Skeletal muscle satellite cell (primary cell): ENCODE data around the gene ATP11A.

Source experiments
- H3K27me3 ChIP-seq: 2 replicates; pipeline ENCODE4 v1.7.0; 2013; ENCODE audit warnings: low read length; ENCODE audit not compliant: control insufficient read depth, insufficient read depth
- H3K36me3 ChIP-seq: 2 replicates; pipeline ENCODE4 v1.7.0; 2013; ENCODE audit warnings: mild to moderate bottlenecking, control low read depth, low read length; ENCODE audit not compliant: insufficient read depth
- H3K4me1 ChIP-seq: 2 replicates; pipeline ENCODE4 v1.7.0; 2013; ENCODE audit warnings: low read length; ENCODE audit not compliant: control insufficient read depth, insufficient read depth
- H3K4me2 ChIP-seq: 2 replicates; pipeline ENCODE4 v1.7.0; 2013; ENCODE audit warnings: mild to moderate bottlenecking, low read length
- H3K4me3 ChIP-seq: 2 replicates; pipeline ENCODE4 v1.7.0; 2013; ENCODE audit warnings: low read length
- H3K9ac ChIP-seq: 2 replicates; pipeline ENCODE4 v1.7.0; 2013; ENCODE audit warnings: mild to moderate bottlenecking, low read depth, low read length, moderate library complexity
- H3K9me3 ChIP-seq: replicated peaks from 2 replicates; pipeline ENCODE4 v1.7.0; 2013; ENCODE audit warnings: mild to moderate bottlenecking, control low read depth, low read length

The ATP11A gene

GRCh38 chr13:112828756-112829155 lies 138.9 kb downstream of the ATP11A start:
- Histone ChIP-seq H3K4me2 (no peak overlapping the region), H3K4me1 (no peaks in the 10 kb centered on the region), H3K27me3 (no peaks in the 10 kb centered on the region), H3K36me3 (no peaks in the 10 kb centered on the region), H3K4me3 (no peak overlapping the region), H3K9ac (no peak overlapping the region), H3K9me3 (no peaks in the 10 kb centered on the region)

DNA sequence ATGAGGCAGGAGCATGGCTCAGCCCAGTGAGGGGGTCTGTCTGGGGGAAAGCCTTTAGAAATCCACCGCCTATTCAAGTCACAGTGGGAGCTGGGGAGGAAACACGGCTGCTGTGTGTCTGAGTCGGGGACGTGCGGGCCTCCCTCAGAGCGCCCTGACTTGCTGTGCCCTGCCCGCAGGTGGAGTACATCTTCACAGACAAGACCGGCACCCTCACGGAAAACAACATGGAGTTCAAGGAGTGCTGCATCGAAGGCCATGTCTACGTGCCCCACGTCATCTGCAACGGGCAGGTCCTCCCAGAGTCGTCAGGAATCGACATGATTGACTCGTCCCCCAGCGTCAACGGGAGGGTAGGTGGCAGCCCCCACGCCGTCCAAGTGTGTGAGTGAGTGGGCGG lies 141.4 kb downstream of the ATP11A start:
- Histone ChIP-seq H3K9ac (no peak overlapping the region), H3K36me3 (no peaks in the 10 kb centered on the region), H3K4me1 (no peaks in the 10 kb centered on the region), H3K9me3 (no peaks in the 10 kb centered on the region), H3K27me3 (no peaks in the 10 kb centered on the region), H3K4me3 (no peak overlapping the region), H3K4me2 (no peak overlapping the region)

DNA sequence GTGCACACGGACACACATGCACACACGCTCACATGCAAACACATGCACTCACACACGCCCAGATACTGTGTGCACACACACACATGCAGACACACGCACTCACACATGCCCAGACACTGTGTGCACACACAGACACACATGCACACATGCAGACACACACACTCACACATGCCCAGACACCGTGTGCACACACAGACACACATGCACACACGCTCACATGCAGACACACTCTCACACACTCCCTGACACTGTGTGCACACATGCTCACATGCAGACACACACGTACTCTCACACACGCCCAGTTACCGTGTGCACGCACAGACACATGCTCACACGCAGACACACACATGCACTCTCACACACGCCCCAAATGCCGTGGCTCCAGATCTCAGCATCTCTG lies 142.0 kb downstream of the ATP11A start:
- Histone ChIP-seq H3K4me3 (no peak overlapping the region), H3K9me3 (no peaks in the 10 kb centered on the region), H3K36me3 (no peaks in the 10 kb centered on the region), H3K9ac (no peak overlapping the region), H3K27me3 (no peaks in the 10 kb centered on the region), H3K4me1 (no peaks in the 10 kb centered on the region), H3K4me2 (no peak overlapping the region)

GRCh38 chr13:112832811-112833210 lies 143.0 kb downstream of the ATP11A start:
- no peak overlapping the region for H3K4me3 ChIP-seq
- H3K9ac ChIP-seq, result no peak overlapping the region
- no peaks in the 10 kb centered on the region for H3K36me3 ChIP-seq
- no peaks in the 10 kb centered on the region for H3K9me3 ChIP-seq
- no peaks in the 10 kb centered on the region for H3K4me1 ChIP-seq
- no peaks in the 10 kb centered on the region for H3K27me3 ChIP-seq
- no peak overlapping the region for H3K4me2 ChIP-seq

GRCh38 chr13:112833551-112834257 lies 143.9 kb downstream of the ATP11A start:
- Histone ChIP-seq H3K36me3 (no peaks in the 10 kb centered on the region), H3K4me2 (no peak overlapping the region)

GRCh38 chr13:112835344-112835743 lies 145.5 kb downstream of the ATP11A start:
- no peaks in the 10 kb centered on the region for H3K36me3 ChIP-seq

More at GRCh38 chr13:112833551-112834257, 143.9 kb downstream of the ATP11A start:
- H3K4me1 ChIP-seq, result no peaks in the 10 kb centered on the region
- no peak overlapping the region for H3K9ac ChIP-seq
- H3K27me3 ChIP-seq, result no peaks in the 10 kb centered on the region
- H3K9me3 ChIP-seq, result no peaks in the 10 kb centered on the region
- no peak overlapping the region for H3K4me3 ChIP-seq

GRCh38 chr13:112835796-112836195 lies 146.0 kb downstream of the ATP11A start:
- Histone ChIP-seq H3K27me3 (no peaks in the 10 kb centered on the region), H3K4me1 (peaks cover 3% of the 10 kb centered on the region), H3K9me3 (no peaks in the 10 kb centered on the region), H3K4me2 (no peak overlapping the region), H3K36me3 (no peaks in the 10 kb centered on the region), H3K4me3 (no peak overlapping the region), H3K9ac (no peak overlapping the region)

More at GRCh38 chr13:112835344-112835743, 145.5 kb downstream of the ATP11A start:
- no peaks in the 10 kb centered on the region for H3K9me3 ChIP-seq
- H3K4me2 ChIP-seq, result no peak overlapping the region
- peaks cover 3% of the 10 kb centered on the region for H3K4me1 ChIP-seq
- no peaks in the 10 kb centered on the region for H3K27me3 ChIP-seq
- no peak overlapping the region for H3K4me3 ChIP-seq
- H3K9ac ChIP-seq, result no peak overlapping the region

GRCh38 chr13:112836940-112837339 lies 147.1 kb downstream of the ATP11A start:
- H3K36me3 ChIP-seq, result no peaks in the 10 kb centered on the region
- no peaks in the 10 kb centered on the region for H3K27me3 ChIP-seq
- H3K9me3 ChIP-seq, result no peaks in the 10 kb centered on the region
- H3K4me2 ChIP-seq, result no peak overlapping the region
- H3K9ac ChIP-seq, result no peak overlapping the region
- H3K4me1 ChIP-seq, result peaks cover 3% of the 10 kb centered on the region
- no peak overlapping the region for H3K4me3 ChIP-seq

- Histone ChIP-seq H3K9me3 (no peaks in the 10 kb centered on the region), H3K4me3 (no peak overlapping the region), H3K27me3 (no peaks in the 10 kb centered on the region), H3K4me1 (peaks cover 7% of the 10 kb centered on the region), H3K36me3 (no peaks in the 10 kb centered on the region), H3K4me2 (no peak overlapping the region), H3K9ac (no peak overlapping the region)
Observed at GRCh38 chr13:112837371-112838037, 147.7 kb downstream of the ATP11A start.

GRCh38 chr13:112838038-112838841 lies 148.4 kb downstream of the ATP11A start:
- H3K4me2 ChIP-seq, result no peak overlapping the region
- no peak overlapping the region for H3K9ac ChIP-seq
- no peak overlapping the region for H3K4me3 ChIP-seq
- peaks cover 8% of the 10 kb centered on the region for H3K4me1 ChIP-seq
- H3K36me3 ChIP-seq, result no peaks in the 10 kb centered on the region
- no peaks in the 10 kb centered on the region for H3K27me3 ChIP-seq
- no peaks in the 10 kb centered on the region for H3K9me3 ChIP-seq

DNA sequence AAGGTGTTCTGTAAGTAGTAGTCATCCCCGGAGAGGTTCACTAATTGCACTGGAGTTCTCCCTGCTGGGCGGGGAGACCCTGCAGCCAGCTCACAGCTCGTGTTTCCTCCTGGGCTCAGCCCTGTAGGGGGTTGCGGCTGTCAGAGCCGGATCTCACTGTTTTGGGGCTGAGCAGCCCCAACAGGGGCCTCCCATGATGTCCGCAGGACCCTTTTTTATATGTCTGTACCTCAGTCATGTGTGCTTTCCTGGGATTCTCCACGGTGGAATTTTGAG lies 148.9 kb downstream of the ATP11A start:
- H3K4me3 ChIP-seq, result no peak overlapping the region

More for the DNA sequence above, 148.9 kb downstream of the ATP11A start:
- peaks cover 8% of the 10 kb centered on the region for H3K4me1 ChIP-seq
- no peaks in the 10 kb centered on the region for H3K27me3 ChIP-seq
- H3K9me3 ChIP-seq, result no peaks in the 10 kb centered on the region
- no peak overlapping the region for H3K4me2 ChIP-seq
- H3K36me3 ChIP-seq, result no peaks in the 10 kb centered on the region
- no peak overlapping the region for H3K9ac ChIP-seq
